HepG2 (cell line): ENCODE data around the gene CCDC69.

ENCODE experiments used
- CTCF ChIP-seq: sonication (generic); formaldehyde crosslinking; IDR thresholded peaks from 2 replicates; pipeline ENCODE4 v1.5.0; 2020; ENCODE audit warnings: mild to moderate bottlenecking, missing genetic modification reagents, moderate library complexity
- DNMT1 ChIP-seq: sonication (generic); formaldehyde crosslinking; IDR thresholded peaks from 2 replicates; pipeline ENCODE4 v1.5.1; 2020; ENCODE audit warnings: mild to moderate bottlenecking, missing genetic modification reagents
- MEIS2 ChIP-seq: sonication (generic); formaldehyde crosslinking; IDR thresholded peaks from 2 replicates; pipeline ENCODE4 v1.9.0; 2021; ENCODE audit warnings: mild to moderate bottlenecking, missing genetic modification reagents
- RCOR2 ChIP-seq: IDR thresholded peaks from 2 replicates; pipeline ENCODE4 v1.6.1; 2016; ENCODE audit warnings: missing biosample characterization, missing genetic modification reagents
- SNAPC5 ChIP-seq: sonication (generic); formaldehyde crosslinking; IDR thresholded peaks from 2 replicates; pipeline ENCODE4 v1.8.1; 2023; ENCODE audit warnings: mild to moderate bottlenecking, missing genetic modification reagents, borderline replicate concordance
- UBTF ChIP-seq: sonication (generic); formaldehyde crosslinking; IDR thresholded peaks from 2 replicates; pipeline ENCODE4 v1.4.0; 2020; ENCODE audit warnings: mild to moderate bottlenecking, missing genetic modification reagents
- YY1 ChIP-seq: IDR thresholded peaks from 2 replicates; pipeline ENCODE4 v1.6.1; 2011; ENCODE audit warnings: low read length, low read depth, moderate library complexity, mild to moderate bottlenecking; ENCODE audit not compliant: insufficient read depth, insufficient replicate concordance
- ZNF136 ChIP-seq: sonication (generic); formaldehyde crosslinking; IDR thresholded peaks from 2 replicates; pipeline ENCODE4 v1.8.1; 2022; ENCODE audit warnings: low read depth, mild to moderate bottlenecking, moderate library complexity, missing genetic modification reagents
- ZZZ3 ChIP-seq: sonication (generic); formaldehyde crosslinking; IDR thresholded peaks from 2 replicates; pipeline ENCODE4 v1.4.0; 2020; ENCODE audit warnings: missing genetic modification reagents, mild to moderate bottlenecking, borderline replicate concordance

- TF ChIP-seq DNMT1 (CRISPR knock-in tag) (no peak), YY1 (no peak), RCOR2 (CRISPR knock-in tag) (no peak), MEIS2 (CRISPR knock-in tag) (no peak), CTCF (CRISPR knock-in tag) (no peak), SNAPC5 (no peak), UBTF (no peak), ZZZ3 (no peak), ZNF136 (CRISPR knock-in tag) (no peak)
These were observed 38.6 kb upstream of the CCDC69 start for GRCh38 chr5:151262532-151262931.
